Renal cortex interstitium (tissue), 15 donors: ENCODE results near the gene TEX53. TPM values are rescaled to one million over a fixed set of nuclear protein-coding genes. Genes with fewer than 3 reads are reported as not detected.

ENCODE experiments used
- DNase-seq, 11 donors: peaks; one replicate each; pipeline ENCODE4 v3.0.0-alpha.2; 2013; ENCODE audit warnings: low read depth in 9 of 11, low spot score in 4 of 11; ENCODE audit errors: extremely low read depth in 1 of 11
- long read RNA-seq, 16 experiments: transcript quantifications; one replicate each; lab custom pipeline, GENCODE V29; 2026
- polyA plus RNA-seq, 3 donors: library from polyadenylated mRNA; unstranded; fragments of 120-200 nt; gene quantifications; one replicate each; pipeline ENCODE4 v1.2.1, GENCODE V29; 2013; ENCODE audit not compliant: insufficient read length in 3 of 3

The TEX53 gene
- not detected for polyA plus RNA-seq
- long read RNA-seq, donor 1 = 0 reads
- long read RNA-seq, donor 2 = 0 reads
- long read RNA-seq, donor 3 = 0 reads
- long read RNA-seq, donor 4 = 0 reads
- long read RNA-seq, donor 5 = 0 reads
- long read RNA-seq, donor 6 = 0 reads
- long read RNA-seq, donor 7 = 0 reads
- long read RNA-seq, donor 8 = 0 reads
- long read RNA-seq, donor 9 = 0 reads
- long read RNA-seq, donor 10 = 0 reads
- long read RNA-seq, donor 11 = 0 reads
- long read RNA-seq, donor 12 = 0 reads
- long read RNA-seq, donor 13 = 0 reads
- long read RNA-seq, donor 14 = 0 reads
- long read RNA-seq, donor 15 = 0 reads
- long read RNA-seq, donor 16 = 0 reads

- DNase-seq = no peak
These were observed at the start of gene TEX53 for GRCh38 chr9:114657705-114658104. Gene TEX53 (minus strand): TSS chr9:114657805. CDS start chr9:114657774, 31 bp downstream.

- DNase-seq = no peak
These were observed 49.1 kb upstream of the TEX53 start for GRCh38 chr9:114706711-114707110.

- DNase-seq = no peak
These were observed 44.4 kb upstream of the TEX53 start for GRCh38 chr9:114701988-114702387.

GRCh38 chr9:114697951-114698351, 40.3 kb upstream of the TEX53 start:
- DNase-seq = no peak

GRCh38 chr9:114696814-114697544, 39.4 kb upstream of the TEX53 start:
- DNase-seq = no peak

GRCh38 chr9:114695948-114696347, 38.3 kb upstream of the TEX53 start:
- no peak for DNase-seq

GRCh38 chr9:114694719-114695269, 37.2 kb upstream of the TEX53 start:
- DNase-seq = no peak

GRCh38 chr9:114694146-114694545, 36.5 kb upstream of the TEX53 start:
- DNase-seq = no peak

GRCh38 chr9:114693248-114693855, 35.7 kb upstream of the TEX53 start:
- no peak for DNase-seq

- no peak for DNase-seq
These were observed 34.3 kb upstream of the TEX53 start for GRCh38 chr9:114691956-114692295.

- DNase-seq = no peak
These were observed 33.7 kb upstream of the TEX53 start for GRCh38 chr9:114691046-114691955.

- no peak for DNase-seq
These were observed 32.7 kb upstream of the TEX53 start for GRCh38 chr9:114690308-114690707.

GRCh38 chr9:114689813-114690212, 32.2 kb upstream of the TEX53 start:
- DNase-seq = no peak

- DNase-seq = no peak
These were observed 31.5 kb upstream of the TEX53 start for GRCh38 chr9:114688909-114689610.

- no peak for DNase-seq
These were observed 30.8 kb upstream of the TEX53 start for GRCh38 chr9:114688379-114688778.

- no peak for DNase-seq
These were observed 29.4 kb upstream of the TEX53 start for GRCh38 chr9:114687034-114687433.

- DNase-seq = no peak
These were observed 28.3 kb upstream of the TEX53 start for GRCh38 chr9:114685951-114686350.

GRCh38 chr9:114684036-114684435, 26.4 kb upstream of the TEX53 start:
- no peak for DNase-seq
